ENCODE measurements around the gene IMP3. TPM values are rescaled to one million over a fixed set of nuclear protein-coding genes. Genes with fewer than 3 reads are reported as not detected.

IMP3 gene
- total RNA-seq, 1 donor from 2014 or later, result 48.4 TPM

GRCh38 chr15:75669191-75669878 is 29.3 kb upstream of the IMP3 start:
- Histone ChIP-seq H3K27ac (ENCODE audit: low read depth, low read length) (peak overlapping the region; percentile 52), H3K9ac (ENCODE audit: low read length) (peak overlapping the region; percentile 30), H3K27me3 (ENCODE audit: insufficient read depth, low read length) (no peaks in the 10 kb centered on the region), H4K20me1 (ENCODE audit: insufficient read depth, low read length) (no peaks in the 10 kb centered on the region), H3K4me2 (ENCODE audit: low read length) (peak overlapping the region; percentile 5), H3K4me3 (ENCODE audit: insufficient read depth, low read depth, low read length) (no peak overlapping the region), H3K4me1 (ENCODE audit: insufficient read depth, low read length) (peaks cover 66% of the 10 kb centered on the region), H3K79me2 (ENCODE audit: insufficient read depth, low read length) (peaks cover 7% of the 10 kb centered on the region), H3K9me3 (ENCODE audit: insufficient read depth, low read depth, low read length) (no peaks in the 10 kb centered on the region), H2AFZ (ENCODE audit: low read depth, low read length) (no peak overlapping the region), H3K36me3 (ENCODE audit: insufficient read depth, low read length) (no peaks in the 10 kb centered on the region)
- no peaks in the 10 kb centered on the region for H3K27me3 Mint-ChIP-seq (ENCODE audit: low read depth, unreplicated experiment)
- peak overlapping the region; percentile 66 for H3K27ac Mint-ChIP-seq (ENCODE audit: unreplicated experiment)
- DNase-seq (ENCODE audit: low read depth) (peak; percentile 30), FAIRE-seq (no peak)
- H3K4me1 Mint-ChIP-seq (ENCODE audit: low read depth, unreplicated experiment), result peaks cover 46% of the 10 kb centered on the region
- peaks cover 8% of the 10 kb centered on the region for H3K36me3 Mint-ChIP-seq (ENCODE audit: low read depth, unreplicated experiment)
- no peaks in the 10 kb centered on the region for H3K9me3 Mint-ChIP-seq (ENCODE audit: unreplicated experiment)
- TF ChIP-seq, protein P1, sequence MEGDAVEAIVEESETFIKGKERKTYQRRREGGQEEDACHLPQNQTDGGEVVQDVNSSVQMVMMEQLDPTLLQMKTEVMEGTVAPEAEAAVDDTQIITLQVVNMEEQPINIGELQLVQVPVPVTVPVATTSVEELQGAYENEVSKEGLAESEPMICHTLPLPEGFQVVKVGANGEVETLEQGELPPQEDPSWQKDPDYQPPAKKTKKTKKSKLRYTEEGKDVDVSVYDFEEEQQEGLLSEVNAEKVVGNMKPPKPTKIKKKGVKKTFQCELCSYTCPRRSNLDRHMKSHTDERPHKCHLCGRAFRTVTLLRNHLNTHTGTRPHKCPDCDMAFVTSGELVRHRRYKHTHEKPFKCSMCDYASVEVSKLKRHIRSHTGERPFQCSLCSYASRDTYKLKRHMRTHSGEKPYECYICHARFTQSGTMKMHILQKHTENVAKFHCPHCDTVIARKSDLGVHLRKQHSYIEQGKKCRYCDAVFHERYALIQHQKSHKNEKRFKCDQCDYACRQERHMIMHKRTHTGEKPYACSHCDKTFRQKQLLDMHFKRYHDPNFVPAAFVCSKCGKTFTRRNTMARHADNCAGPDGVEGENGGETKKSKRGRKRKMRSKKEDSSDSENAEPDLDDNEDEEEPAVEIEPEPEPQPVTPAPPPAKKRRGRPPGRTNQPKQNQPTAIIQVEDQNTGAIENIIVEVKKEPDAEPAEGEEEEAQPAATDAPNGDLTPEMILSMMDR (IDR thresholded peaks at IDR 0.05; ENCODE audit: insufficient read depth, low read depth, low read length), result no peak
- no peak for TF ChIP-seq EZH2 (IDR thresholded peaks at IDR 0.05; ENCODE audit: insufficient read depth, low read length)
- no peak overlapping the region for H3K4me3 Mint-ChIP-seq (ENCODE audit: unreplicated experiment)

DNA sequence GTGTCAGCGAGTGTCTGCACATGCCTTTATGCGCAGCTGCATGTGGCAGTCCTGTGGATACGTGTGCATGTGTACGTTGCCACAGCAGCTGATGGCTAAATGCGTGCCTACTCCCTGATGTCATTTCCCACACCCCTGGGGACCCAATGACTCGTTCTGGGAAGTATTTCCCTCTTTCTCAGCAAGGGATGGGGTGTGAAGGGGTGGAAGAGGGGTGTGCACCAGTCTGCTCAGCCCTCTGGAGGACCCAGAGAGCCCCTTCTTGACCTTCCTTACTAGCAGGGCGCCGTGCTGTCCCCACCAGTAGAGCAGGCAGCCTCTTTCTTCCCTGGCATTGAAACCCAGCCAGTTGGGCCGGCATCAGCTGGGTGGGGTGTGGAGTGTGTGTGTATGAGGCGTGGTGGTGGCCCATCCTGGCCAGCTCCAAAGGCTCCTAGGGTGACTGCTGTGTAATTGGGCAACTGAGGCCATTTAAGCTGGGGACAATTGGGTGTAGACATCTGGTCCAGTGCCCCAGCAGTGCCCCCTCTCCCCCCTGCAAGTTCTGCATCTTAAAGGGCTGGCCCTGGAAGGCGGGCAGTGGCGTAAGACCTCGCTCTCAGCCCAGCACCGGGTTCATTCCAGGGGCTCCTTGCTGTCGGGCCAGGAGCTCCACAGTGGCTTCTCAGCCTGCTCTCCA is 26.9 kb upstream of the IMP3 start:
- no peaks in the 10 kb centered on the region for H4K20me1 ChIP-seq (ENCODE audit: insufficient read depth, low read length)
- Mint-ChIP-seq H3K4me3 (ENCODE audit: unreplicated experiment) (no peak overlapping the region), H3K9me3 (ENCODE audit: unreplicated experiment) (no peaks in the 10 kb centered on the region), H3K27ac (ENCODE audit: unreplicated experiment) (peak overlapping the region; percentile 98), H3K4me1 (ENCODE audit: low read depth, unreplicated experiment) (peaks cover 36% of the 10 kb centered on the region), H3K36me3 (ENCODE audit: low read depth, unreplicated experiment) (peaks cover 8% of the 10 kb centered on the region), H3K27me3 (ENCODE audit: low read depth, unreplicated experiment) (no peaks in the 10 kb centered on the region)
- FAIRE-seq (peak; percentile 100), DNase-seq (ENCODE audit: low read depth) (peak; percentile 99)
- H3K27ac ChIP-seq (ENCODE audit: low read depth, low read length), result peak overlapping the region; percentile 97
- peaks cover 42% of the 10 kb centered on the region for H3K4me1 ChIP-seq (ENCODE audit: insufficient read depth, low read length)
- H3K9me3 ChIP-seq (ENCODE audit: insufficient read depth, low read depth, low read length), result no peaks in the 10 kb centered on the region
- no peak overlapping the region for H2AFZ ChIP-seq (ENCODE audit: low read depth, low read length)
- no peaks in the 10 kb centered on the region for H3K27me3 ChIP-seq (ENCODE audit: insufficient read depth, low read length)
- TF ChIP-seq EZH2 (IDR thresholded peaks at IDR 0.05; ENCODE audit: insufficient read depth, low read length), result no peak
- TF ChIP-seq, protein P1 (IDR thresholded peaks at IDR 0.05; ENCODE audit: insufficient read depth, low read depth, low read length), result no peak
- H3K9ac ChIP-seq (ENCODE audit: low read length), result peak overlapping the region; percentile 82
- peak overlapping the region; percentile 57 for H3K4me2 ChIP-seq (ENCODE audit: low read length)
- H3K4me3 ChIP-seq (ENCODE audit: insufficient read depth, low read depth, low read length), result no peak overlapping the region
- peaks cover 11% of the 10 kb centered on the region for H3K79me2 ChIP-seq (ENCODE audit: insufficient read depth, low read length)
- H3K36me3 ChIP-seq (ENCODE audit: insufficient read depth, low read length), result no peaks in the 10 kb centered on the region
